ENCODE measurements around the gene BCL2. TPM values are rescaled to one million over a fixed set of nuclear protein-coding genes. Genes with fewer than 3 reads are reported as not detected.
A peak's percentile ranks its signal among the peaks of the same experiment; 100 is the strongest.

The BCL2 gene
- total RNA-seq, 1 experiment from 2014 or later = 1.5 TPM

- H2AFZ ChIP-seq (ENCODE audit: low read length) = no peak overlapping the region
- CTCF ChIA-PET = no interaction called here
- H3K27me3 ChIP-seq (ENCODE audit: low read length) = no peaks in the 10 kb centered on the region
- H3K9me2 ChIP-seq (replicated peaks; ENCODE audit: low read length) = no peaks in the 10 kb centered on the region
- no TSS peak for BruUV-seq (replicated peaks)
- H3F3A ChIP-seq (ENCODE audit: low read length, unreplicated experiment) = no peaks in the 10 kb centered on the region
- no peak overlapping the region for H3K4me2 ChIP-seq (ENCODE audit: low read length)
- no peaks in the 10 kb centered on the region for H3K79me2 ChIP-seq (ENCODE audit: low read length)
- H4K20me1 ChIP-seq (ENCODE audit: low read length) = no peaks in the 10 kb centered on the region
- no peak for ATAC-seq
- H3K27ac ChIP-seq (ENCODE audit: low read length) = no peak overlapping the region
- POLR2A ChIA-PET (ENCODE audit: unreplicated experiment) = no interaction called here
- DNase-seq = no peak
- no peak overlapping the region for H3K9ac ChIP-seq (ENCODE audit: low read length)
- H3K4me1 ChIP-seq (ENCODE audit: insufficient read depth, low read length) = no peaks in the 10 kb centered on the region
- no peak for TF ChIP-seq CTCF (conservative IDR thresholded peaks at IDR 0.05; ENCODE audit: low read depth, low read length)
- no peaks in the 10 kb centered on the region for H3K9me3 ChIP-seq (ENCODE audit: low read length)
- no peak overlapping the region for H3K4me3 ChIP-seq (ENCODE audit: low read length)
- intact Hi-C loops (cut with micrococcal nuclease) = no loop called here
- H3K36me3 ChIP-seq (ENCODE audit: low read depth, low read length) = peaks cover 16% of the 10 kb centered on the region; the same call in 1 of the 2 replicates
Measured at GRCh38 chr18:63344263-63344662, 24.7 kb upstream of the BCL2 start.

GRCh38 chr18:63342206-63342605 lies 22.6 kb upstream of the BCL2 start:
- intact Hi-C loops (cut with micrococcal nuclease) = loop anchor here (1.0 kb wide), 1 partner anchor 97 kb away; no protein-coding TSS in a partner anchor
- no peaks in the 10 kb centered on the region for H3K9me2 ChIP-seq (replicated peaks; ENCODE audit: low read length)
- no peak overlapping the region for H2AFZ ChIP-seq (ENCODE audit: low read length)
- H3K4me3 ChIP-seq (ENCODE audit: low read length) = no peak overlapping the region
- ChIA-PET CTCF (no interaction called here), POLR2A (ENCODE audit: unreplicated experiment) (no interaction called here)
- BruUV-seq (replicated peaks) = no TSS peak
- peak; percentile 77 for TF ChIP-seq CTCF (conservative IDR thresholded peaks at IDR 0.05; ENCODE audit: low read depth, low read length)
- TF ChIP-seq EZH2phosphoT487 (IDR thresholded peaks at IDR 0.05; ENCODE audit: borderline replicate concordance, low read length) = no peak
- no peak for TF ChIP-seq EZH2 (IDR thresholded peaks at IDR 0.05; ENCODE audit: low read length, unreplicated experiment)
- no peak overlapping the region for H3K27ac ChIP-seq (ENCODE audit: low read length)
- H3K9me3 ChIP-seq (ENCODE audit: low read length) = no peaks in the 10 kb centered on the region
- H3K4me1 ChIP-seq (ENCODE audit: insufficient read depth, low read length) = no peaks in the 10 kb centered on the region
- ATAC-seq = peak; percentile 81
- H3K79me2 ChIP-seq (ENCODE audit: low read length) = no peaks in the 10 kb centered on the region
- no peak overlapping the region for H3K4me2 ChIP-seq (ENCODE audit: low read length)
- DNase-seq = peak; percentile 52
- H4K20me1 ChIP-seq (ENCODE audit: low read length) = no peaks in the 10 kb centered on the region
- peaks cover 19% of the 10 kb centered on the region; the same call in 1 of the 2 replicates for H3K36me3 ChIP-seq (ENCODE audit: low read depth, low read length)
- H3K27me3 ChIP-seq (ENCODE audit: low read length) = no peaks in the 10 kb centered on the region
- H3K9ac ChIP-seq (ENCODE audit: low read length) = no peak overlapping the region
- no peaks in the 10 kb centered on the region for H3F3A ChIP-seq (ENCODE audit: low read length, unreplicated experiment)

- Histone ChIP-seq H3K27me3 (ENCODE audit: low read length) (no peaks in the 10 kb centered on the region), H3K36me3 (ENCODE audit: low read depth, low read length) (peaks cover 15% of the 10 kb centered on the region; the same call in 1 of the 2 replicates), H4K20me1 (ENCODE audit: low read length) (no peaks in the 10 kb centered on the region), H3K9me3 (ENCODE audit: low read length) (no peaks in the 10 kb centered on the region), H3K27ac (ENCODE audit: low read length) (no peak overlapping the region), H3K4me1 (ENCODE audit: insufficient read depth, low read length) (peaks cover 14% of the 10 kb centered on the region), H3K4me3 (ENCODE audit: low read length) (no peak overlapping the region), H3K4me2 (ENCODE audit: low read length) (no peak overlapping the region), H3K79me2 (ENCODE audit: low read length) (no peaks in the 10 kb centered on the region), H2AFZ (ENCODE audit: low read length) (no peak overlapping the region), H3F3A (ENCODE audit: low read length, unreplicated experiment) (no peaks in the 10 kb centered on the region), H3K9me2 (replicated peaks; ENCODE audit: low read length) (no peaks in the 10 kb centered on the region), H3K9ac (ENCODE audit: low read length) (no peak overlapping the region)
- ChIA-PET CTCF (no interaction called here), POLR2A (ENCODE audit: unreplicated experiment) (no interaction called here)
- DNase-seq = peak; percentile 46
- no TSS peak for BruUV-seq (replicated peaks)
- TF ChIP-seq CTCF (conservative IDR thresholded peaks at IDR 0.05; ENCODE audit: low read depth, low read length) = peak; percentile 71
- no peak for TF ChIP-seq EZH2 (IDR thresholded peaks at IDR 0.05; ENCODE audit: low read length, unreplicated experiment)
- no peak for TF ChIP-seq EZH2phosphoT487 (IDR thresholded peaks at IDR 0.05; ENCODE audit: borderline replicate concordance, low read length)
- ATAC-seq = no peak
- intact Hi-C loops (cut with micrococcal nuclease) = no loop called here
Measured at GRCh38 chr18:63339920-63340484, 20.4 kb upstream of the BCL2 start.
